Endothelial cell of umbilical vein (primary cell): ENCODE measurements around the gene ADAMTS17. TPM values are rescaled to one million over a fixed set of nuclear protein-coding genes. Genes with fewer than 3 reads are reported as not detected.

Experiments
- BruUV-seq: library from RNA; stranded (reverse); fragments of 400-500 nt; replicated peaks from 2 replicates; lab custom pipeline; 2021; lab: Mats Ljungman, UMichigan
- CTCF ChIA-PET: fragments of 300-600, 350-600 bp; sonication (Branson Sonifier 250); formaldehyde crosslinking; loops from one replicate; lab custom pipeline; 2021; ENCODE audit warnings: antibody characterized with exemption, inconsistent platforms; lab: Charles Lee
- POLR2A ChIA-PET: fragments of 300-600, 350-600 bp; sonication (Branson Sonifier 250); formaldehyde crosslinking; loops from one replicate; lab custom pipeline; 2021; ENCODE audit warnings: antibody characterized with exemption, inconsistent platforms; lab: Charles Lee
- DNase-seq: peaks from one replicate; pipeline ENCODE4 v3.0.0-alpha.2; 2011; ENCODE audit warnings: low read depth, low spot score
- FAIRE-seq: peaks from 2 replicates; lab custom pipeline; 2011; peaks lifted over from hg19 to GRCh38; lab: Jason Lieb, UNC
- H2AFZ ChIP-seq: 2 replicates; pipeline ENCODE4 v1.6.0; 2012; ENCODE audit warnings: low read depth, low read length, control low read depth, inconsistent platforms
- H3K27ac ChIP-seq: 2 replicates; pipeline ENCODE4 v1.5.1; 2011; ENCODE audit warnings: low read depth, mild to moderate bottlenecking, control low read depth, low read length, moderate library complexity; ENCODE audit not compliant: insufficient read depth
- H3K27me3 ChIP-seq, 2 experiments: 2 replicates each; pipeline versions ENCODE4 v1.6.0 to v1.6.1; 2011; ENCODE audit warnings: low read length in 2 of 2, mixed read lengths in 1 of 2; ENCODE audit not compliant: control insufficient read depth in 2 of 2, insufficient read depth in 2 of 2
- H3K36me3 ChIP-seq, 2 experiments: 2 replicates in 1 of 2; 3 replicates in 1 of 2; pipeline ENCODE4 v1.5.1; 2011; ENCODE audit warnings: low read length in 2 of 2, mild to moderate bottlenecking in 1 of 2, moderate library complexity in 1 of 2; ENCODE audit not compliant: control insufficient read depth in 2 of 2, insufficient read depth in 2 of 2; ENCODE audit errors: extremely low read depth in 1 of 2
- H3K4me1 ChIP-seq: 3 replicates; pipeline ENCODE4 v1.5.1; 2011; ENCODE audit warnings: mild to moderate bottlenecking, low read length; ENCODE audit not compliant: control insufficient read depth, insufficient read depth; ENCODE audit errors: extremely low read depth
- H3K4me2 ChIP-seq: 2 replicates; pipeline ENCODE4 v1.6.1; 2011; ENCODE audit warnings: low read length, control low read depth, mixed read lengths; ENCODE audit not compliant: insufficient read depth
- H3K4me3 ChIP-seq, 3 experiments: fragments of 200-600 bp in 1 of 3; sonication (generic), shearing (Covaris generic) in 1 of 3; replicated peaks in 1 of 3; 2 replicates each; pipeline ENCODE4 v1.5.1; 2011 to 2016; ENCODE audit warnings: control low read depth in 3 of 3, low read length in 3 of 3, mild to moderate bottlenecking in 2 of 3, inconsistent platforms in 1 of 3, low read depth in 1 of 3, moderate library complexity in 1 of 3; ENCODE audit not compliant: insufficient read depth in 1 of 3
- H3K79me2 ChIP-seq: 2 replicates; pipeline ENCODE4 v1.6.0; 2012; ENCODE audit warnings: low read length, inconsistent platforms; ENCODE audit not compliant: control insufficient read depth, insufficient read depth
- H3K9ac ChIP-seq: replicated peaks from 2 replicates; pipeline ENCODE3; 2011; ENCODE audit warnings: low read length, control low read depth; ENCODE audit not compliant: insufficient read depth; ENCODE audit errors: extremely low read depth
- H3K9me1 ChIP-seq: replicated peaks from 3 replicates; pipeline ENCODE4 v1.6.0; 2011; ENCODE audit warnings: mild to moderate bottlenecking, low read length; ENCODE audit not compliant: control insufficient read depth, insufficient read depth; ENCODE audit errors: extremely low read depth
- H3K9me3 ChIP-seq: replicated peaks from 2 replicates; pipeline ENCODE4 v1.5.1; 2012; ENCODE audit warnings: low read length, inconsistent platforms; ENCODE audit not compliant: control insufficient read depth, insufficient read depth
- H4K20me1 ChIP-seq: replicated peaks from 2 replicates; pipeline ENCODE3; 2011; ENCODE audit warnings: mild to moderate bottlenecking, low read length; ENCODE audit not compliant: control insufficient read depth, insufficient read depth; ENCODE audit errors: extremely low read depth
- EZH2 ChIP-seq: IDR thresholded peaks from 2 replicates; pipeline ENCODE4 v1.6.1; 2012; ENCODE audit warnings: borderline replicate concordance, low read depth, mild to moderate bottlenecking, moderate library complexity, low read length, inconsistent platforms; ENCODE audit not compliant: severe bottlenecking
- FOS ChIP-seq: IDR thresholded peaks from 2 replicates; pipeline ENCODE4 v1.6.1; 2011; ENCODE audit warnings: mild to moderate bottlenecking, low read length, moderate library complexity, borderline replicate concordance; ENCODE audit not compliant: insufficient read depth
- GATA2 ChIP-seq: IDR thresholded peaks from 2 replicates; pipeline ENCODE4 v1.7.0; 2011; ENCODE audit warnings: low read depth, mild to moderate bottlenecking, moderate library complexity, mixed read lengths, low read length; ENCODE audit not compliant: insufficient read length, insufficient read depth
- JUN ChIP-seq: IDR thresholded peaks from 2 replicates; pipeline ENCODE4 v1.6.1; 2011; ENCODE audit warnings: borderline replicate concordance, low read depth; ENCODE audit not compliant: insufficient read length, insufficient read depth
- MYC ChIP-seq: IDR thresholded peaks from one replicate; pipeline ENCODE4 v1.6.1; 2011; ENCODE audit warnings: mild to moderate bottlenecking, low read depth, low read length
- POLR2A ChIP-seq: IDR thresholded peaks from 2 replicates; pipeline ENCODE4 v1.6.1; 2012; ENCODE audit warnings: low read depth, mild to moderate bottlenecking, control low read depth, low read length
- POLR2AphosphoS5 ChIP-seq: IDR thresholded peaks from 2 replicates; pipeline ENCODE4 v1.6.1; 2012; ENCODE audit warnings: low read depth, mild to moderate bottlenecking, control low read depth, low read length, moderate library complexity; ENCODE audit not compliant: insufficient read depth
- dilution Hi-C: fragments of 300-500 bp; cut with MboI; formaldehyde crosslinking; loops from one replicate; pipeline ENCODE4 v1.15.0; 2019; ENCODE audit warnings: low sequenced_read_pairs; ENCODE audit not compliant: extremely low pct_ligation_motif_present
- intact Hi-C: fragments of 100-400 bp; cut with micrococcal nuclease; formaldehyde crosslinking; loops from one replicate; pipeline ENCODE4 v1.10.0; 2022
- polyA plus RNA-seq, 4 experiments: library from polyadenylated mRNA; depleted of rRNA in 3 of 4; stranded (reverse) in 3 of 4; unstranded in 1 of 4; fragments of >200 nt; gene quantifications; 2 replicates each; pipeline versions ENCODE4 v1.2.1 to v1.2.3, GENCODE V29; 2011 to 2012; ENCODE audit warnings: missing spikeins in 1 of 4
- total RNA-seq: library from RNA; stranded (reverse); gene quantifications from 2 replicates; pipeline ENCODE4 v1.2.3, GENCODE V29; 2021
- TF ChIP-seq, protein P1 (sequence below): IDR thresholded peaks from 2 replicates; pipeline ENCODE4 v1.6.1; 2011; ENCODE audit not compliant: insufficient read depth, insufficient read length
- TF ChIP-seq, protein P2 (sequence below), 2 donors: IDR thresholded peaks; 1 replicate in 1 of 2; 2 replicates in 1 of 2; pipeline ENCODE4 v1.5.1; 2011; ENCODE audit warnings: low read length in 2 of 2, mild to moderate bottlenecking in 2 of 2, moderate library complexity in 2 of 2, control low read depth in 1 of 2, inconsistent platforms in 1 of 2, low read depth in 1 of 2; ENCODE audit not compliant: insufficient read depth in 1 of 2; ENCODE audit errors: extremely low read depth in 1 of 2

The ADAMTS17 gene
- total and polyA plus RNA-seq, 2 donors (not counting 3 experiments of a cell fraction or from before 2014, with no cell fraction given): 0.12 TPM; not detected in 1

DNA sequence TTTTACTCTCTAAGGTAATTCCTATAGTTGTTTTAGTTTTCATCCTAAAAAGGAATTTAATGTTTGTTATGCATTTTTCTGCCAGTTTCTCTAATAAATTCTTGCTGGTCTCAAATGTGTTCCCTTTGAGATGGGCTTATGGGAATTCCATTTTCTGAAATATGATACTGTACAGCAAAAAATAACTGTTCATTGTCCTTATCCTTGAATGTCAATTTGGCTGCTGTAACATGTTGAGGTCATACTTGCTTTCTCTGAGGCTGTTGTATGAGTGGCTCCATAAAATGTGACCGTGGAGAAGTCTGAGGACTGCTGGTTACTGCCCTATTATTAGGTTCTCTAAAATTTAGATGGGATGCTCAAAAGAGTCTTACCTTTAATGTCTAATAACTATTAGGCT, 266.5 kb downstream of the ADAMTS17 start:
- H4K20me1 ChIP-seq: no peaks in the 10 kb centered on the region
- H3K9me1 ChIP-seq: no peaks in the 10 kb centered on the region
- H3K4me1 ChIP-seq: no peaks in the 10 kb centered on the region
- H3K36me3 ChIP-seq: no peaks in the 10 kb centered on the region
- dilution Hi-C loops (no loop called here), intact Hi-C loops (no loop called here)
- DNase-seq (no peak), FAIRE-seq (no peak)
- ChIA-PET CTCF (no interaction called here), POLR2A (no interaction called here)
- no peak overlapping the region for H3K4me2 ChIP-seq
- TF ChIP-seq MYC: no peak
- TF ChIP-seq POLR2A: no peak
- no peak for TF ChIP-seq GATA2
- TF ChIP-seq, protein P1, sequence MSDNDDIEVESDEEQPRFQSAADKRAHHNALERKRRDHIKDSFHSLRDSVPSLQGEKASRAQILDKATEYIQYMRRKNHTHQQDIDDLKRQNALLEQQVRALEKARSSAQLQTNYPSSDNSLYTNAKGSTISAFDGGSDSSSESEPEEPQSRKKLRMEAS: no peak
- no peak for TF ChIP-seq EZH2
- TF ChIP-seq JUN: no peak
- TF ChIP-seq, protein P2, sequence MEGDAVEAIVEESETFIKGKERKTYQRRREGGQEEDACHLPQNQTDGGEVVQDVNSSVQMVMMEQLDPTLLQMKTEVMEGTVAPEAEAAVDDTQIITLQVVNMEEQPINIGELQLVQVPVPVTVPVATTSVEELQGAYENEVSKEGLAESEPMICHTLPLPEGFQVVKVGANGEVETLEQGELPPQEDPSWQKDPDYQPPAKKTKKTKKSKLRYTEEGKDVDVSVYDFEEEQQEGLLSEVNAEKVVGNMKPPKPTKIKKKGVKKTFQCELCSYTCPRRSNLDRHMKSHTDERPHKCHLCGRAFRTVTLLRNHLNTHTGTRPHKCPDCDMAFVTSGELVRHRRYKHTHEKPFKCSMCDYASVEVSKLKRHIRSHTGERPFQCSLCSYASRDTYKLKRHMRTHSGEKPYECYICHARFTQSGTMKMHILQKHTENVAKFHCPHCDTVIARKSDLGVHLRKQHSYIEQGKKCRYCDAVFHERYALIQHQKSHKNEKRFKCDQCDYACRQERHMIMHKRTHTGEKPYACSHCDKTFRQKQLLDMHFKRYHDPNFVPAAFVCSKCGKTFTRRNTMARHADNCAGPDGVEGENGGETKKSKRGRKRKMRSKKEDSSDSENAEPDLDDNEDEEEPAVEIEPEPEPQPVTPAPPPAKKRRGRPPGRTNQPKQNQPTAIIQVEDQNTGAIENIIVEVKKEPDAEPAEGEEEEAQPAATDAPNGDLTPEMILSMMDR (IDR thresholded peaks at IDR 0.05; ENCODE audit: extremely low read depth in 1 of 2, insufficient read depth in 1 of 2, low read depth in 1 of 2, low read length in 2 of 2): no peak
- TF ChIP-seq POLR2AphosphoS5: no peak
- TF ChIP-seq FOS: no peak
- no peaks in the 10 kb centered on the region for H3K9me3 ChIP-seq
- H2AFZ ChIP-seq: no peak overlapping the region
- H3K27ac ChIP-seq: no peak overlapping the region
- H3K27me3 ChIP-seq: no peaks in the 10 kb centered on the region
- H3K9ac ChIP-seq: no peak overlapping the region
- H3K79me2 ChIP-seq: no peaks in the 10 kb centered on the region
- no peak overlapping the region for H3K4me3 ChIP-seq
- BruUV-seq: no TSS peak
